A375 (cell line): ENCODE measurements around the gene MAG. TPM values are rescaled to one million over a fixed set of nuclear protein-coding genes. Genes with fewer than 3 reads are reported as not detected.

Experiments used
- total RNA-seq: library from RNA; depleted of rRNA; stranded (reverse); fragments of >200 nt; shearing (Covaris generic); gene quantifications from 2 replicates; pipeline ENCODE4 v1.2.3, GENCODE V29; 2014; rRNA removed

MAG gene
- total RNA-seq: 1.3 TPM in 1 of 2 replicates, not detected in the other

GRCh38 chr19:35291916-35292315 lies at the start of gene MAG:
Gene MAG, plus strand, starts transcription at chr19:35292161. Its CDS starts 3,248 bp downstream, at chr19:35295409.

GRCh38 chr19:35248310-35249145 lies 43.4 kb upstream of the MAG start, which contains the start of gene LSR:
Gene LSR, plus strand, starts transcription at chr19:35249002. Its CDS starts 21 bp downstream, at chr19:35249023.

DNA sequence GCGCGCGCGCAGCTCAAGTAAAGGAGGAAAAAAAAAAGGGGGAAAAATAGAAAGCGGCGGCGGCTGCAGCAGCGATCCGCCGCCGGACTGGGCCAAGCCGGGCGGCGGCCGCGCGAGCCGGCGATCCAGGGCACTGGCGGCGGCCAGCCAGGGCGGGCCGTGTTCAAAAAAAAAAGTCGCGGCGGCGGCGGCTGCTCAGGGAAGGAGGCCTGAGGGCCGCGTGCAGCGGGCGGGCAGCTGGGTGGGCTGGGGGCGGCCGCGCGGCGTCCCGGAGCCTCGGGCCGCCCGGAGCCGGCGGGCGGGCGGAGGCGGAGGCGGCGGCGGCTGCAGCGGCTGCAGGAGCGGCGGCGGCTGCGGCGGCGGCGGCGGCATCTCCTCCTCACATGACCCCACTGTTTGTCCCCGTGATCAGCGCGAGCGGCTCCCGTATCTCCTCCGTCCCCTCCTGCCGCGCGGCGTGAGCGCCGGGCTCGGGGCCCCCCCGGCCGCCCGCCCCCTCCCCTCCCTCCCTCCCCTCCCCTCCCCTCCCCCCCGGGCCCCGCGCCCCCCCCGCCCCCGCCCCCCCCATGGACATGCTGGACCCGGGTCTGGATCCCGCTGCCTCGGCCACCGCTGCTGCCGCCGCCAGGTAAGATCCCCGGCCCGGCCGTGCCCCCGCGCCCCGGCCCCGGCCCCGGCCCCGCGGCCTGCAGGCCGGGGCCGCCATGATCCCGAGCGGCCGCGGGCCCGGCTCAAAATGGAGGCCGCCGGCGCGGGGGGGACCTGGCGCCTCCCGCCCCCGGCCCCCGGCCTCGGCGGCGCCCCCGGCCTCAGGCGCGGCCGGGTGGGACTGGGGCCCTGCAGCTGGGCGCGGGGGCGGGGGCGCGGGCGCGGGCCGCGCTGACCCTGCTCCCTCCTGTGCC lies 23.2 kb upstream of the MAG start, which contains the start of gene USF2:
USF2 (plus strand) TSS at position 427 of the 902 bp plus-strand sequence; CDS start at position 567, 140 bp downstream.

DNA sequence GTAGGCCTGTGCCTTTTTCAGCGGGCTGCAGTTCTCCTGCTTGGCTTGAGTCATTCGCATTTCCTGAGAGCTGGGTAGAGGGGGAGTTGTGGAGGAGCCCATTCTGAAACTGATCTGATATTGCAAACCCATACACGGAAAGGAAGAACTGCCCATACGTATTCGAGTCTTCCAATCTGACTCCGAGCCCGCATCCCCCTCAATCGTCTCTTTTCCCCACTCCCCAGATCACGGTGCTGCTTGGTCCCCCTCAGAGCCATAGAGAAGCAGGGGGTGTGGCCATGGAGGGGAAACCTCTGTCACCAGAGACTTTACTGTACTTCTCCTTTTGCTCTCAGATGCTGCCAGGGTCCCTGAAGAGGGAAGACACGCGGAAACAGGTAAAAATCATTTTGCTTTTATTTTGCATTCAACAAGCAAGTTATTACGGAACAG lies 36.9 kb downstream of the MAG start, which contains the start of gene CD22:
CD22 (plus strand) TSS at position 337 of the 435 bp plus-strand sequence. CDS start 2,854 bp downstream, outside the sequence.

DNA sequence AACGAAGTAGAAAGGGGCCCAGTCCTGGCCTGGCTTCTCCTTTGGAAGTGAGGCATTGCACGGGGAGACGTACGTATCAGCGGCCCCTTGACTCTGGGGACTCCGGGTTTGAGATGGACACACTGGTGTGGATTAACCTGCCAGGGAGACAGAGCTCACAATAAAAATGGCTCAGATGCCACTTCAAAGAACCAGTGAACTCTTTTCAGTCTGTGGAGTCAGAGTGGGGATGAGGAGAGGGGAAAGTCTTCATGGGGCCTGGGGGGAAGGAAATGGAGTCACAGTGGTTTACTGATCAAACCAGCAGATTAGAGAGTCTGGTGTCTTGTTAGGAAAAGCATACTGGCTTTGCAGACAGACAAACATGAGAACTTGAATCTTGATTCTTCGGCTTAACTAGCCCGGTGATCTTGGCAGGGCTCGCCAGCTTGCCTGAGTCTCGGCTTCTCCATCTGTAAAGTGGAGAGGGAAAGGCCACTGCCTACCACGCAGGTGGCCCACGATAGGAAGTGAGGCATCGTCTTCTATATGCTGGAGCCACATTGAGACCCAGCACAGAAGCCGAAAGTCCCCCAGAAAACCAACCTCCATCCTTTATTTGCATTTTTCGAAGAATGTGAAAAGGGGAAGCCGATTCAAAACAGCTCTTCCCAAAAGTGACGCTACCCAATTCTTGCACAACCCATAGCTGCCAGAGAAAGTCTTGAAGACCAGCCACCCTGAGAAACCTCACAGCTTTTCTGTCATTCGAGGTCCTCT lies 55.4 kb downstream of the MAG start, which contains the start of gene FFAR1:
FFAR1 (plus strand) TSS at position 732 of the 759 bp plus-strand sequence. CDS start 3,650 bp downstream, outside the sequence.

DNA sequence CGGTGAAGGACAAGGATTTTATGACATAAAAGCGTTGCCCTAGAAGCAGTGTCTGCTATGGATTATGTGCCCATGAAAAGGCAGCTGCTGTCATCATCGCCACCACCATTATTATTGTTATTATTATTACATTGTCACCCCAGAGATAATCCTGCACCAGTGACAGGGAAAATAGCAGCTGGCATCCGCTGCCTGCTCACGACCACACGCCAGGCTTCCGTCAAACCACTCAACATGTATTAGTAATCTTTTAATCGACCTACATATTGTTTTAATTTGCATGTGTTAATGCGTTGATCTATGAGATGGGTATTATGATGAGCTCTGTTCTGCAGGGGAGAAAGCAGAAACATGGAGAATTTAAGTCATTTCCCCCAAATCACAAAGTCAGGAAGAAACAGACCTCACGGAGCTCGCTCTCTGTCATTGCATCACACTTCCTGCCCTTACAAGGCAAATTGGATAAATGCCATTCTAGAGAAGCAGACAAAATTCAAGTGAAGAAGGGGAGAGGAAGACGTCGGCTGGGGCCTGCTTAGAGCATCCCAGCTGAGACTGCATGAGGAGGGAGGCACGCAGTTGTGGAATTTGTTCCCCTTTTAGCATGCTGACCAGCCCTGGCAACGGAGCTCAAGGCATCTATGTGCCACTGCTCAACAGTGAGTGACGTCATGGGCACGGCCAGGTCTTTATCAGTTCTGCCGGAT lies 66.1 kb downstream of the MAG start, which contains the start of gene FFAR3:
FFAR3 (plus strand) TSS at position 594 of the 707 bp plus-strand sequence. CDS start 431 bp downstream, outside the sequence.

Other genes starting within 250 kb of the MAG start
- gene FXYD3, start 176.3 kb upstream of the MAG start, total RNA-seq: 49.6 and 65.0 TPM in 2 replicates
- 0.64 and 3.0 TPM in 2 replicates for gene LGI4, start 157.1 kb upstream of the MAG start, total RNA-seq
- 0.56 TPM in 1 of 2 replicates, not detected in the other for gene FXYD1, start 153.3 kb upstream of the MAG start, total RNA-seq
- 0.26 and 2.1 TPM in 2 replicates for gene FXYD7, start 148.9 kb upstream of the MAG start, total RNA-seq
- gene FXYD5, start 137.4 kb upstream of the MAG start, total RNA-seq: 143 and 156 TPM in 2 replicates
- not detected in 2 replicates for gene FAM187B, start 63.4 kb upstream of the MAG start, total RNA-seq
- 3.6 and 4.5 TPM in 2 replicates for gene LSR, start 43.2 kb upstream of the MAG start, total RNA-seq
- gene USF2, start 23.2 kb upstream of the MAG start, total RNA-seq: 160 and 166 TPM in 2 replicates
- 1.2 TPM in 1 of 2 replicates, not detected in the other for gene HAMP, start 9.6 kb upstream of the MAG start, total RNA-seq
- gene CD22, start 37.0 kb downstream of the MAG start, total RNA-seq: 8.2 and 11.6 TPM in 2 replicates
- 0.16 TPM in 1 of 2 replicates, not detected in the other for gene FFAR1, start 55.7 kb downstream of the MAG start, total RNA-seq
- not detected in 2 replicates for gene FFAR3, start 66.3 kb downstream of the MAG start, total RNA-seq
- not detected in 2 replicates for gene GPR42, start 78.9 kb downstream of the MAG start, total RNA-seq
- not detected in 2 replicates for gene FFAR2, start 156.1 kb downstream of the MAG start, total RNA-seq
- gene KRTDAP, start 198.3 kb downstream of the MAG start, total RNA-seq: not detected in 2 replicates
- 16.5 and 24.2 TPM in 2 replicates for gene DMKN, start 221.5 kb downstream of the MAG start, total RNA-seq
- 0.05 TPM in 1 of 2 replicates, not detected in the other for gene SBSN, start 236.2 kb downstream of the MAG start, total RNA-seq
- gene GAPDHS, start 241.3 kb downstream of the MAG start, total RNA-seq: not detected in 2 replicates